CD8-positive, alpha-beta memory T cell (primary cell): Measurements from ENCODE around the gene PLCG1. TPM values are rescaled to one million over a fixed set of nuclear protein-coding genes. Genes with fewer than 3 reads are reported as not detected.

Source experiments
- CTCF ChIA-PET: fragments of 350-600 bp; sonication (Branson Sonifier 250); formaldehyde crosslinking; loops from one replicate; lab custom pipeline; 2021; ENCODE audit warnings: antibody characterized with exemption; lab: Charles Lee
- POLR2A ChIA-PET: fragments of 350-600 bp; sonication (Branson Sonifier 250); formaldehyde crosslinking; loops from one replicate; lab custom pipeline; 2021; ENCODE audit warnings: antibody characterized with exemption; lab: Charles Lee
- DNase-seq, 5 donors: peaks; one replicate each; pipeline versions ENCODE4 v3.0.0 to v3.0.0-alpha.2; 2020 to 2022; ENCODE audit warnings: mixed read lengths in 1 of 5
- H3K27ac ChIP-seq: one replicate; pipeline ENCODE4 v1.7.0; 2013; ENCODE audit warnings: low read depth, mild to moderate bottlenecking, low read length, moderate library complexity
- H3K27me3 ChIP-seq: 2 replicates; pipeline ENCODE4 v1.7.0; 2013; ENCODE audit warnings: low read length, mild to moderate bottlenecking; ENCODE audit not compliant: insufficient read depth, poor library complexity, severe bottlenecking
- H3K36me3 ChIP-seq: 2 replicates; pipeline ENCODE4 v1.7.0; 2013; ENCODE audit warnings: mild to moderate bottlenecking, low read length, moderate library complexity; ENCODE audit not compliant: insufficient read depth
- H3K4me1 ChIP-seq: 2 replicates; pipeline ENCODE4 v1.7.0; 2013; ENCODE audit warnings: mild to moderate bottlenecking, low read length, moderate library complexity; ENCODE audit not compliant: insufficient read depth
- H3K4me3 ChIP-seq: 2 replicates; pipeline ENCODE4 v1.7.0; 2013; ENCODE audit warnings: mild to moderate bottlenecking, low read length
- H3K9me3 ChIP-seq: 2 replicates; pipeline ENCODE4 v1.7.0; 2013; ENCODE audit warnings: mild to moderate bottlenecking, low read length
- H3K27ac Mint-ChIP-seq, 8 donors: one replicate each; pipeline ENCODE4 v1.8.0; 2020 to 2021; ENCODE audit warnings: mixed read lengths in 8 of 8, mild to moderate bottlenecking in 6 of 8, inconsistent platforms in 3 of 8, moderate library complexity in 3 of 8
- H3K27me3 Mint-ChIP-seq, 2 donors: one replicate each; pipeline ENCODE4 v1.8.0; 2020 to 2021; ENCODE audit warnings: mixed read lengths in 2 of 2, mild to moderate bottlenecking in 1 of 2, moderate library complexity in 1 of 2
- H3K36me3 Mint-ChIP-seq, 3 donors: one replicate each; pipeline ENCODE4 v1.8.0; 2020 to 2021; ENCODE audit warnings: mixed read lengths in 3 of 3, inconsistent platforms in 1 of 3, mild to moderate bottlenecking in 1 of 3
- H3K4me1 Mint-ChIP-seq, 3 donors: one replicate each; pipeline ENCODE4 v1.8.0; 2020 to 2021; ENCODE audit warnings: mixed read lengths in 3 of 3, inconsistent platforms in 1 of 3, mild to moderate bottlenecking in 1 of 3
- H3K4me3 Mint-ChIP-seq, 7 donors: one replicate each; pipeline ENCODE4 v1.8.0; 2020 to 2021; ENCODE audit warnings: mixed read lengths in 7 of 7, mild to moderate bottlenecking in 6 of 7, moderate library complexity in 4 of 7, inconsistent platforms in 2 of 7
- H3K9me3 Mint-ChIP-seq, 5 donors: one replicate each; pipeline ENCODE4 v1.8.0; 2020 to 2022; ENCODE audit warnings: mixed read lengths in 5 of 5, mild to moderate bottlenecking in 3 of 5, moderate library complexity in 2 of 5, inconsistent platforms in 1 of 5
- polyA plus RNA-seq: library from polyadenylated mRNA; unstranded; fragments of 300-500 nt; fragmentation: Illumina TruSeq; gene quantifications from one replicate; pipeline ENCODE4 v1.2.3, GENCODE V29; 2021
- total RNA-seq, 2 experiments: library from RNA; stranded (reverse); gene quantifications; one replicate each; pipeline ENCODE4 v1.2.3, GENCODE V29; 2021

The PLCG1 gene
- total and polyA plus RNA-seq, 3 experiments from 2014 or later: 73.5 to 108 (median 104) TPM

DNA sequence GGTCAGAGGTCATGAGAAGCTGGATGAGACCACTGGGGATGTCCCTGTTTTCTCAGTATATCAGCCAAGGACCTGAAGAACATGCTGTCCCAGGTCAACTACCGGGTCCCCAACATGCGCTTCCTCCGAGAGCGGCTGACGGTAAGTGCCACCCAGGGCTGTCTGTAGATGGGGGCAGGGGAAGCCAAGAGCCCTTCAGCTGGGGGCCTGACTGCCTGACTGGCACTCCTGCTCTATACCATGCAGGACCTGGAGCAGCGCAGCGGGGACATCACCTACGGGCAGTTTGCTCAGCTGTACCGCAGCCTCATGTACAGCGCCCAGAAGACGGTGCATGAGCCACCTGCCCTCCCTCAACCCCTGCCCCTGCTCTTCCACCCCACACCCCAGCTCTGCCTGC, 25.1 kb downstream of the PLCG1 start:
- H3K4me1 ChIP-seq: peaks cover 71% of the 10 kb centered on the region
- CTCF ChIA-PET: interaction anchor here (0.9 to 15.5 kb wide), 3 partner anchors 10 to 26 kb away, joined by 3 to 193 read pairs (median 4); partner anchors contain the start of gene PLCG1
- H3K36me3 Mint-ChIP-seq: peaks cover 24 to 78% (median 35%) of the 10 kb centered on the region in 3 donors

GRCh38 chr20:41163821-41164220, 26.5 kb downstream of the PLCG1 start:
- POLR2A ChIA-PET: no interaction called here
- no peak overlapping the region for H3K4me3 ChIP-seq
- Mint-ChIP-seq H3K27me3 (peaks cover 0 to 1% of the 10 kb centered on the region in 2 donors), H3K4me1 (peaks cover 63 to 76% (median 70%) of the 10 kb centered on the region in 3 donors), H3K36me3 (peaks cover 24 to 93% (median 35%) of the 10 kb centered on the region in 3 donors), H3K9me3 (no peaks in the 10 kb centered on the region), H3K27ac (peak overlapping the region; percentile 62 to 99 (median 89)), H3K4me3 (peak overlapping the region in 2 of 7 donors; percentile 25 to 32)
- CTCF ChIA-PET: interaction anchor here (1.0 to 15.5 kb wide), 2 partner anchors 9 to 28 kb away, joined by 8 to 193 read pairs; partner anchors contain the start of gene PLCG1
- DNase-seq: no peak
- no peak overlapping the region for H3K27ac ChIP-seq
- H3K9me3 ChIP-seq: no peaks in the 10 kb centered on the region
- H3K27me3 ChIP-seq: no peaks in the 10 kb centered on the region
- H3K4me1 ChIP-seq: peaks cover 62% of the 10 kb centered on the region
- H3K36me3 ChIP-seq: peaks cover 86% of the 10 kb centered on the region

More for the DNA sequence above, 25.1 kb downstream of the PLCG1 start:
- Mint-ChIP-seq H3K9me3 (no peaks in the 10 kb centered on the region), H3K27ac (peak overlapping the region; percentile 90 to 99 (median 94)), H3K4me1 (peaks cover 72 to 82% (median 78%) of the 10 kb centered on the region in 3 donors), H3K4me3 (peak overlapping the region in 6 of 7 donors; percentile 18 to 85 (median 66)), H3K27me3 (peaks cover 0 to 1% of the 10 kb centered on the region in 2 donors)
- H3K27me3 ChIP-seq: no peaks in the 10 kb centered on the region
- no peaks in the 10 kb centered on the region for H3K9me3 ChIP-seq
- no peak overlapping the region for H3K4me3 ChIP-seq
- POLR2A ChIA-PET: no interaction called here
- no peak for DNase-seq
- peak overlapping the region; percentile 24 for H3K27ac ChIP-seq
- peaks cover 72% of the 10 kb centered on the region for H3K36me3 ChIP-seq

GRCh38 chr20:41165001-41165882, 27.9 kb downstream of the PLCG1 start:
- ChIA-PET POLR2A (no interaction called here), CTCF (interaction anchor here (0.9 to 1.1 kb wide), 3 partner anchors 8 to 18 kb away, joined by 3 to 8 read pairs (median 3); no protein-coding TSS in a partner anchor)
- Mint-ChIP-seq H3K27ac (peak overlapping the region in 7 of 8 donors; percentile 42 to 92 (median 86)), H3K4me1 (peaks cover 49 to 66% (median 57%) of the 10 kb centered on the region in 3 donors), H3K9me3 (no peaks in the 10 kb centered on the region), H3K27me3 (peaks cover 0 to 1% of the 10 kb centered on the region in 2 donors), H3K4me3 (no peak overlapping the region), H3K36me3 (peaks cover 24 to 97% (median 33%) of the 10 kb centered on the region in 3 donors)
- H3K36me3 ChIP-seq: peaks cover 91% of the 10 kb centered on the region
- H3K27ac ChIP-seq: no peak overlapping the region
- H3K27me3 ChIP-seq: no peaks in the 10 kb centered on the region
- no peak overlapping the region for H3K4me3 ChIP-seq
- H3K9me3 ChIP-seq: no peaks in the 10 kb centered on the region
- DNase-seq: peak in 1 of 5 donors; percentile 14
- peaks cover 48% of the 10 kb centered on the region for H3K4me1 ChIP-seq

DNA sequence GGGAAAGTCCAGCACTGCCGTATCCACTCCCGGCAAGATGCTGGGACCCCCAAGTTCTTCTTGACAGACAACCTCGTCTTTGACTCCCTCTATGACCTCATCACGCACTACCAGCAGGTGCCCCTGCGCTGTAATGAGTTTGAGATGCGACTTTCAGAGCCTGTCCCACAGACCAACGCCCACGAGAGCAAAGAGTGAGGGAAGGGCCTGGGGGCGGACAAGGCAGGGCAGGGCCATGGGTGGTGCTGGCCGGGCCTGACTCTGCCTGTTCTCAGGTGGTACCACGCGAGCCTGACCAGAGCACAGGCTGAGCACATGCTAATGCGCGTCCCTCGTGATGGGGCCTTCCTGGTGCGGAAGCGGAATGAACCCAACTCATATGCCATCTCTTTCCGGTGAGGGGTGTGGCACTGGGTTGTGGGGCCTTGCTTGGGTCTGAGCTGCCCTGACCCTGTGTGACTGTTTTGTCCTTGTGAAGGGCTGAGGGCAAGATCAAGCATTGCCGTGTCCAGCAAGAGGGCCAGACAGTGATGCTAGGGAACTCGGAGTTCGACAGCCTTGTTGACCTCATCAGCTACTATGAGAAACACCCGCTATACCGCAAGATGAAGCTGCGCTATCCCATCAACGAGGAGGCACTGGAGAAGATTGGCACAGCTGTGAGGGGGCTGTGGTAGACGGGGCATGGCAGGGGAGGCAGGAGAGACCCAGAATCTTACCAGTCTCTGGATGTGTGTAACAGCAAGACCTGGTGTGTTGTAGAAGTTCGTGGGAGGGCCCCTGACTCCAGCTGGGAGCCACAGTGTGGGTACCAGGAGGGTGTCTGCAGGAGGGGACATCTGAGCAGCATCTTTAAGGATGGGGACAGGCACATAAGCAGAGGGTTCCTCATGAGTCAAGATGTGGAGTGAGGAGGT, 29.1 kb downstream of the PLCG1 start:
- Histone ChIP-seq H3K36me3 (peaks cover 92% of the 10 kb centered on the region), H3K4me3 (no peak overlapping the region), H3K27me3 (no peaks in the 10 kb centered on the region), H3K9me3 (no peaks in the 10 kb centered on the region), H3K27ac (no peak overlapping the region), H3K4me1 (peaks cover 36% of the 10 kb centered on the region)
- Mint-ChIP-seq H3K27ac (peak overlapping the region in 7 of 8 donors; percentile 58 to 97 (median 86)), H3K9me3 (no peaks in the 10 kb centered on the region), H3K36me3 (peaks cover 18 to 97% (median 30%) of the 10 kb centered on the region in 3 donors), H3K27me3 (peaks cover 0 to 1% of the 10 kb centered on the region in 2 donors), H3K4me3 (no peak overlapping the region), H3K4me1 (peaks cover 43 to 59% (median 55%) of the 10 kb centered on the region in 3 donors)
- CTCF ChIA-PET: interaction anchor here (0.9 to 4.8 kb wide), 5 partner anchors 9 to 171 kb away, joined by 3 to 23 read pairs (median 3); no protein-coding TSS in a partner anchor
- POLR2A ChIA-PET: interaction anchor here (1.6 kb wide), 1 partner anchor 9 kb away, joined by 8 read pairs; no protein-coding TSS in a partner anchor
- DNase-seq: peak in 1 of 5 donors; percentile 32

GRCh38 chr20:41167118-41167470, 29.8 kb downstream of the PLCG1 start:
- peaks cover 0 to 1% of the 10 kb centered on the region in 2 donors for H3K27me3 Mint-ChIP-seq
- no peak overlapping the region for H3K4me3 ChIP-seq
- peaks cover 29% of the 10 kb centered on the region for H3K4me1 ChIP-seq
- peaks cover 98% of the 10 kb centered on the region for H3K36me3 ChIP-seq
- H3K4me3 Mint-ChIP-seq: peak overlapping the region in 2 of 7 donors; percentile 41 to 48
- no peak overlapping the region for H3K27ac ChIP-seq
- ChIA-PET CTCF (interaction anchor here (1.4 to 4.8 kb wide), 3 partner anchors 10 to 171 kb away, joined by 3 to 23 read pairs (median 4); no protein-coding TSS in a partner anchor), POLR2A (interaction anchor here (1.6 kb wide), 1 partner anchor 10 kb away, joined by 8 read pairs; no protein-coding TSS in a partner anchor)
- no peaks in the 10 kb centered on the region for H3K9me3 Mint-ChIP-seq
- H3K27me3 ChIP-seq: no peaks in the 10 kb centered on the region
- H3K4me1 Mint-ChIP-seq: peaks cover 44 to 59% (median 56%) of the 10 kb centered on the region in 3 donors
- DNase-seq: peak in 1 of 5 donors; percentile 13
- no peaks in the 10 kb centered on the region for H3K9me3 ChIP-seq
- peak overlapping the region; percentile 29 to 97 (median 83) for H3K27ac Mint-ChIP-seq
- H3K36me3 Mint-ChIP-seq: peaks cover 15 to 99% (median 35%) of the 10 kb centered on the region in 3 donors

DNA sequence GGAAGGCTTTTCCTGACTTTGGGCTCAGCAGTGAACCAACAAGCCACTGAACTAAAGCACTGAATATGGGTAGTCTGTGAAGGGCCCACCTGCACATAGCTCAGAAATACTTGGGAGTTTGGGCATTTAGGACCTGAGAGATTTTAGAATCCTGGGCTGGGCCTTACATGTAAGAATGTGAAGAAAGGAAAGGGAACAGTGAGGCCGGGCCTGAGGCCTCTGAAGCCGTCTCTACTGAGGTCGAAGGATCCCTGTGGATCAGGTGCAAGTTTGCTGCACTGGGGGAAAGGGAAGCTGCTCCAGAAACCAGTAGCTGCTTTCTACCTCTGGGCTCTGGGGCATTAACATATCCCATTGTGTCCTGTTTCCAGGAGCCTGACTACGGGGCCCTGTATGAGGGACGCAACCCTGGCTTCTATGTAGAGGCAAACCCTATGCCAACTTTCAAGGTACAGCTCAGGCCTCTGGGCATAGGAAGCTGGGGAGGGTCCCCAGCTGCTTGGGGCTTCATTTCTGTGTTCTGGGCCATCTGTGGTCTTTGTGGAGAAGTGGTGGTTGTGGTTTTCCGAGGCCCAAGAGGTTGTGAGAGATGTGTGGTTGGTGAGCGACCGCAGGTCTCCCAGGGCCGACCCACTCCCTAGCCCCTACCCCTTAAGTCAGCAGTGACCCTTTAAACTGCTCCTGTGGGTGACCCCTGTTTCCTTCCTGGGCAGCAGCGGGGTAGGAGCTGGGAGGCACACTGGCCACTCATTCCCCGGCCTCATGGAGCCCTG, 30.3 kb downstream of the PLCG1 start:
- Histone ChIP-seq H3K4me1 (peaks cover 24% of the 10 kb centered on the region), H3K9me3 (no peaks in the 10 kb centered on the region), H3K36me3 (peaks cover 98% of the 10 kb centered on the region), H3K27ac (peak overlapping the region; percentile 36), H3K4me3 (no peak overlapping the region), H3K27me3 (no peaks in the 10 kb centered on the region)
- Mint-ChIP-seq H3K27me3 (peaks cover 0 to 1% of the 10 kb centered on the region in 2 donors), H3K4me1 (peaks cover 41 to 57% (median 55%) of the 10 kb centered on the region in 3 donors), H3K4me3 (peak overlapping the region in 2 of 7 donors; percentile 41 to 87), H3K9me3 (no peaks in the 10 kb centered on the region), H3K27ac (peak overlapping the region; percentile 61 to 97 (median 84)), H3K36me3 (peaks cover 15 to 99% (median 35%) of the 10 kb centered on the region in 3 donors)
- ChIA-PET CTCF (interaction anchor here (1.4 to 4.8 kb wide), 3 partner anchors 10 to 170 kb away, joined by 3 to 23 read pairs (median 4); no protein-coding TSS in a partner anchor), POLR2A (interaction anchor here (1.6 kb wide), 1 partner anchor 11 kb away, joined by 8 read pairs; no protein-coding TSS in a partner anchor)
- peak in 1 of 5 donors; percentile 13 for DNase-seq
